Heart left ventricle (tissue), 16 donors: Measurements from ENCODE around the gene ANKRD22. TPM values are rescaled to one million over a fixed set of nuclear protein-coding genes. Genes with fewer than 3 reads are reported as not detected.

Experiments used
- ATAC-seq, 4 donors: fragments of 200-7000 bp; cut with Tn5 transposase; one replicate each; pipeline ENCODE4 v1.9.1; 2020 to 2022; ENCODE audit warnings: moderate library complexity in 4 of 4, mild to moderate bottlenecking in 3 of 4, moderate number of reproducible peaks in 1 of 4
- DNase-seq, 5 donors: peaks; one replicate each; pipeline ENCODE4 v3.0.0-alpha.2; 2020
- H3K27ac ChIP-seq, 12 donors: fragments of 200-600 bp; sonication (generic) in 4 of 12; one replicate each; pipeline versions ENCODE4 v1.5.0 to v1.8.0; 2016 to 2022; ENCODE audit warnings: mild to moderate bottlenecking in 2 of 12
- H3K27me3 ChIP-seq, 9 donors: fragments of 200-600 bp; sonication (generic) in 2 of 9; one replicate each; pipeline versions ENCODE4 v1.5.1 to v1.8.0; 2016 to 2022; ENCODE audit warnings: mild to moderate bottlenecking in 3 of 9
- H3K36me3 ChIP-seq, 9 donors: fragments of 200-600 bp; sonication (generic) in 2 of 9; one replicate each; pipeline versions ENCODE4 v1.5.0 to v1.8.0; 2018 to 2022; ENCODE audit warnings: mild to moderate bottlenecking in 2 of 9
- H3K4me1 ChIP-seq, 12 donors: fragments of 200-600 bp; sonication (generic) in 4 of 12; one replicate each; pipeline versions ENCODE4 v1.5.0 to v1.8.0; 2016 to 2022; ENCODE audit warnings: mild to moderate bottlenecking in 3 of 12
- H3K4me3 ChIP-seq, 12 donors: fragments of 200-600 bp; sonication (generic) in 4 of 12; one replicate each; pipeline versions ENCODE4 v1.5.0 to v1.8.0; 2017 to 2022; ENCODE audit warnings: mild to moderate bottlenecking in 9 of 12, moderate library complexity in 4 of 12
- H3K9me3 ChIP-seq, 12 donors: fragments of 200-600 bp; sonication (generic) in 4 of 12; one replicate each; pipeline versions ENCODE4 v1.5.0 to v1.8.0; 2016 to 2022; ENCODE audit warnings: mild to moderate bottlenecking in 1 of 12
- CTCF ChIP-seq, 12 donors: fragments of 200-600 bp; sonication (generic) in 4 of 12; IDR thresholded peaks; one replicate each; pipeline versions ENCODE4 v1.5.0 to v1.8.0; 2018 to 2022; ENCODE audit warnings: antibody characterized with exemption in 12 of 12, mild to moderate bottlenecking in 5 of 12
- POLR2A ChIP-seq, 2 donors: fragments of 450-650 bp; IDR thresholded peaks; one replicate each; pipeline ENCODE4 v1.6.1; 2017; ENCODE audit warnings: antibody characterized with exemption in 2 of 2, mild to moderate bottlenecking in 2 of 2, moderate library complexity in 2 of 2
- WGBS, 4 donors: extraction: QIAGEN DNeasy Blood & Tissue Kit in 2 of 4; methylation state at CpG; one replicate each; pipeline versions ENCODE4 v1.1.5 to v1.1.7; 2013 to 2018; 5-methylcytosine and 5-hydroxymethylcytosine counted together
- intact Hi-C, 10 donors: fragments of 100-400 bp; cut with DNase I; formaldehyde crosslinking; loops; one replicate each; pipeline versions ENCODE4 v1.11.1 to v1.14.2; 2022
- polyA plus RNA-seq, 2 donors: library from polyadenylated mRNA; stranded (reverse); fragments of 200-250 nt; gene quantifications; one replicate each; pipeline ENCODE4 v1.2.3, GENCODE V29; 2013
- total RNA-seq, 9 donors: library from RNA; depleted of rRNA in 2 of 9; stranded (reverse); fragments of >200 nt in 2 of 9; fragmentation: NEBNext Ultra II Directional in 3 of 9; extraction: Animal tissue kit (Norgen Biotek cat#: 25700) in 3 of 9; gene quantifications; one replicate each; pipeline versions ENCODE4 v1.1.0 to v1.2.4, GENCODE V29; 2016 to 2023
- donor health status: ischemic (EF 13 %, LVEDD 7.1; RV severe dilation, severe dysfunction).
- donor health status: healthy with polysubstance abuse.
- donor health status: DM: no; HTN: yes; CAD: no.
- donor health status: DM: no; HTN: no; CAD: no.
- donor health status: ischemic (EF 25% LVEDD 6.9; RV normal size, moderate dysfunction).
- donor health status: ischemic (EF 25% LVEDD 5.7; RV mildly dilated, moderate dysfunction).
- donor health status: healthy.
- donor health status: DM: yes; HTN: yes; CAD: no.
- donor health status: ischemic (EF 35%, LVEDD 5.7; RV mildly dilated, moderate dysfunction).
- donor health status: nonischemic (EF 11% LVEDD 7.7; RV severe dilation, severe dysfunction).
- donor health status: DM: yes; HTN: yes; CAD: no.
- donor health status: PGD.
- donor health status: ischemic (EF 29% LVEDD 5.4; RV normal size, mild dysfunction).
- donor health status: nonischemic (EF 23%, LVEDD 6.1; RV moderate dilation, normal function).

The ANKRD22 gene
- total and polyA plus RNA-seq, 11 donors: 0.12 to 5.9 (median 0.52) TPM; not detected in 8

DNA sequence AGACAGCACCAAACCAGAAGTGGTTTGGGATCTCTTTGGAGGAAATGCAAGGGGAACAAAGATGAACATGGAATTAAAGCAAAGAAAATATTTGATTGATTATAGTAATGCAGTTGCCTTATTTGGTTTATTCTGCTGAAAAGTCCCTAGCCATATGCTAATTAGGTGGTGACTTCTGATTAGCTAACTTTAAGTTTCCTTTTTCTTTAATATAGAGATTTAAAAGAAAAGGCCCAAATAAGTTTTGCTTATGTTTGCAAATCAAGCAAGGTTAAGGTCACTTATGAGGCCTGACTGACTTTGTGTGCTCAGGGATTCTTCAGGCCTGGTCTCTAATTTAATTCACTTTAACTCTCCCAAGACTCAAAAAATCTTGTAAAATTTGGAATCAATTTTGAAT, 6.2 kb upstream of the ANKRD22 start:
- H3K36me3 ChIP-seq: no peaks in the 10 kb centered on the region
- no peak for DNase-seq
- H3K27ac ChIP-seq: no peak overlapping the region
- ATAC-seq: no peak
- H3K9me3 ChIP-seq: no peaks in the 10 kb centered on the region
- H3K4me1 ChIP-seq: peaks cover 0 to 41% (median 2%) of the 10 kb centered on the region in 12 donors
- no peaks in the 10 kb centered on the region for H3K27me3 ChIP-seq
- no peak for TF ChIP-seq POLR2A (IDR thresholded peaks at IDR 0.05)
- TF ChIP-seq CTCF (IDR thresholded peaks at IDR 0.05): no peak
- no peak overlapping the region for H3K4me3 ChIP-seq
- intact Hi-C loops: no loop called here

- H3K4me3 ChIP-seq: no peak overlapping the region
- intact Hi-C loops: no loop called here
- no peak for ATAC-seq
- no peaks in the 10 kb centered on the region for H3K9me3 ChIP-seq
- no peaks in the 10 kb centered on the region for H3K36me3 ChIP-seq
- H3K27ac ChIP-seq: no peak overlapping the region
- TF ChIP-seq POLR2A (IDR thresholded peaks at IDR 0.05): no peak
- TF ChIP-seq CTCF (IDR thresholded peaks at IDR 0.05): no peak
- WGBS, 4 donors: 58 to 63% (median 61%) methylated on average over 3 of the region's 3 CpGs
- DNase-seq: no peak
- no peaks in the 10 kb centered on the region for H3K27me3 ChIP-seq
- peaks cover 0 to 57% (median 3%) of the 10 kb centered on the region in 12 donors for H3K4me1 ChIP-seq
Measured at GRCh38 chr10:88854684-88855083, 3.0 kb upstream of the ANKRD22 start.

DNA sequence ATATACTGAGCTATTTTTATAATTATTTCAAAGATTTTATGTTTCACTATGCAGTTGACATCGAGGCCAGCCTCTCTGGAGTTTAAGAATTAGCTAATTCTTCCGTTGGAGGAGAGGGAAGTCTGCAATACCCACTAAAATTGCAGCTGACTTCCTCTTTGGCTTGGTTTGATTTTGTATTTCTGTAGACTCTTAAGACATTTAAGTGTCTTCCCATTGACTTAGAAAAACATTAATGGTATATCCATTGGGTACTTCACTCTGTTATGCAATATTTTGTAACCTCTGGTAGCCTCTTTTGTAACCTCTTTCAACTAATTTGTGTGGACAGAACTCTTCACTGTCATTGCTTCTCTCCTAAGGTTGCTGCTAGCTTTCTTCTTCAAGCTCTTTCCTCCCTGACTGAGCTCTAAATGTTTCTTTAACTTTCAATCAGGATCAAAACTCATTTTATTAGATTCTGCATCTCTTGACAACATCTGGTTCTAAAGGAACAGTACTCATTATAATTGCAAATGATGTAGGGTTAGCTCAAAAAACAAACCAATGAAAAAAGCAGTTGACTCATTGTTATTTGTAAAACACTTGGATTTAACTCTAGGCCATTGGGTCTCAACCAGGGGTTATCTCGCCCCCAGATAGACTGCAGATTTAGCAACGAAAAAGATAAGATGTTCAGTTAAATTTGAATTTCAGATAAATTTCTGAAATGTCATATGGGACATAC, 1.7 kb upstream of the ANKRD22 start:
- Histone ChIP-seq H3K27me3 (no peaks in the 10 kb centered on the region), H3K27ac (peak overlapping the region in 1 of 12 donors; percentile 78), H3K4me3 (no peak overlapping the region), H3K36me3 (no peaks in the 10 kb centered on the region), H3K4me1 (peaks cover 0 to 52% (median 2%) of the 10 kb centered on the region in 12 donors), H3K9me3 (no peaks in the 10 kb centered on the region)
- DNase-seq (no peak), ATAC-seq (peak in 3 of 4 donors; percentile 34 to 54 (median 50))
- WGBS, 4 donors: 56 to 66% (median 61%) methylated on average over 4 of the region's 4 CpGs
- intact Hi-C loops: no loop called here
- TF ChIP-seq CTCF (IDR thresholded peaks at IDR 0.05) (no peak), POLR2A (IDR thresholded peaks at IDR 0.05) (no peak)

GRCh38 chr10:88852327-88852726, 683 bp upstream of the ANKRD22 start:
- peak overlapping the region in 1 of 12 donors; percentile 78 for H3K27ac ChIP-seq
- ATAC-seq: no peak

More at GRCh38 chr10:88852327-88852726, 683 bp upstream of the ANKRD22 start:
- Histone ChIP-seq H3K4me3 (no peak overlapping the region), H3K36me3 (no peaks in the 10 kb centered on the region), H3K9me3 (no peaks in the 10 kb centered on the region), H3K27me3 (no peaks in the 10 kb centered on the region), H3K4me1 (peaks cover 0 to 52% (median 0%) of the 10 kb centered on the region in 12 donors)
- DNase-seq: no peak
- no peak for TF ChIP-seq CTCF (IDR thresholded peaks at IDR 0.05)
- TF ChIP-seq POLR2A (IDR thresholded peaks at IDR 0.05): no peak
- 70 to 86% (median 78%) methylated on average over 4 of the region's 4 CpGs for WGBS, 4 donors
- intact Hi-C loops: no loop called here
